ENCODE results near the gene LRRTM4. TPM values are rescaled to one million over a fixed set of nuclear protein-coding genes. Genes with fewer than 3 reads are reported as not detected.

LRRTM4 gene
- total RNA-seq, 6 donors from 2014 or later, result 0.29 to 0.61 TPM; not detected in 4

GRCh38 chr2:77013457-77013856 is 508.7 kb downstream of the LRRTM4 start:
- Histone ChIP-seq H3K4me3 (no peak overlapping the region), H3K27me3 (no peaks in the 10 kb centered on the region), H3K27ac (no peak overlapping the region), H3K9me3 (no peaks in the 10 kb centered on the region), H3K36me3 (no peaks in the 10 kb centered on the region), H3K4me1 (no peaks in the 10 kb centered on the region)
- WGBS, 2 donors, result 49 to 64% methylated on average over 2 of the region's 2 CpGs
- DNase-seq (no peak), ATAC-seq (ENCODE audit: low FRiP score in 2 of 2) (no peak)
- TF ChIP-seq EP300 (IDR thresholded peaks at IDR 0.05) (no peak), POLR2A (IDR thresholded peaks at IDR 0.05) (no peak), POLR2AphosphoS5 (IDR thresholded peaks at IDR 0.05) (no peak)
- TF ChIP-seq, protein P1, sequence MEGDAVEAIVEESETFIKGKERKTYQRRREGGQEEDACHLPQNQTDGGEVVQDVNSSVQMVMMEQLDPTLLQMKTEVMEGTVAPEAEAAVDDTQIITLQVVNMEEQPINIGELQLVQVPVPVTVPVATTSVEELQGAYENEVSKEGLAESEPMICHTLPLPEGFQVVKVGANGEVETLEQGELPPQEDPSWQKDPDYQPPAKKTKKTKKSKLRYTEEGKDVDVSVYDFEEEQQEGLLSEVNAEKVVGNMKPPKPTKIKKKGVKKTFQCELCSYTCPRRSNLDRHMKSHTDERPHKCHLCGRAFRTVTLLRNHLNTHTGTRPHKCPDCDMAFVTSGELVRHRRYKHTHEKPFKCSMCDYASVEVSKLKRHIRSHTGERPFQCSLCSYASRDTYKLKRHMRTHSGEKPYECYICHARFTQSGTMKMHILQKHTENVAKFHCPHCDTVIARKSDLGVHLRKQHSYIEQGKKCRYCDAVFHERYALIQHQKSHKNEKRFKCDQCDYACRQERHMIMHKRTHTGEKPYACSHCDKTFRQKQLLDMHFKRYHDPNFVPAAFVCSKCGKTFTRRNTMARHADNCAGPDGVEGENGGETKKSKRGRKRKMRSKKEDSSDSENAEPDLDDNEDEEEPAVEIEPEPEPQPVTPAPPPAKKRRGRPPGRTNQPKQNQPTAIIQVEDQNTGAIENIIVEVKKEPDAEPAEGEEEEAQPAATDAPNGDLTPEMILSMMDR (IDR thresholded peaks at IDR 0.05), result no peak

DNA sequence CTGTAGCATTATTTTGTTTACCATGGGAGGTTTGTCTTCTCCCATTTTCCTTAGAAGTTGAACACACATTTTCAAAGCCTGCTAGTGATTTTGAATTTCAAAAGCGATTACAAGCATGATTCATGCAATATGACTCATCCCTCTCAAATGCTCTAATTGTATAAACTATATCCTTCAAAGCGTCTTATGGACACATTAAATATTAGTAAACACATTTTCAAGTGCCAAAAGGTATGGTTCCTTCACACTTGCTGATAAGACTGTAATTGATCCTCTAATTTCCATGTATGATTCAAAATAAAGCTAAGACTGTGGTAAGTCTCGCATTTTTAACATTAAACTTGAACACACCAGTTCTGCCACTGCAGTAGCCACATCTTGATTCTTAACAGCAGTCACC is 512.9 kb downstream of the LRRTM4 start:
- no peaks in the 10 kb centered on the region for H3K4me1 ChIP-seq
- DNase-seq (no peak), ATAC-seq (ENCODE audit: low FRiP score in 2 of 2) (no peak)
- TF ChIP-seq EP300 (IDR thresholded peaks at IDR 0.05), result no peak
- TF ChIP-seq, protein P1 (IDR thresholded peaks at IDR 0.05), result no peak
- TF ChIP-seq POLR2AphosphoS5 (IDR thresholded peaks at IDR 0.05), result no peak
- no peak for TF ChIP-seq POLR2A (IDR thresholded peaks at IDR 0.05)
- no peaks in the 10 kb centered on the region for H3K36me3 ChIP-seq
- 65 to 68% methylated on average over 3 of the region's 3 CpGs for WGBS, 2 donors
- no peaks in the 10 kb centered on the region for H3K27me3 ChIP-seq
- H3K9me3 ChIP-seq, result no peaks in the 10 kb centered on the region
- no peak overlapping the region for H3K27ac ChIP-seq
- no peak overlapping the region for H3K4me3 ChIP-seq

DNA sequence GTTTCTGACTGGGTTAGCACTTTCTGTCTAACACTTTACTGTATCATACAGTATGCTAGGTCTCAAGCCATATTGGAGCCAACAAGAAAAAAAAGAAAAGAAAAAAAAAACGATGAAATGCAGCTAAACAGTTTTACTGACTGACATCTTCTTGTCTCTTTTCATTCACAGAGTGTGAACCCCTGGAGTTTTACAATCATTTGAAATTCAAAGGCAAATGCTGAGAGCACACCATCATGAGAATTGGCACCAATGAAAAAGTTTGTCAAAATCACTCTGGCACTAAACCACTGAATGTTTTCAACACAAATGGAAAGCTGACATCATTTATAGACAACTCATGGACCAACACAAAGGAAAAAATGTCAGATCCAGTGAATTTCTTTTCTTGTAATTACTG is 513.3 kb downstream of the LRRTM4 start:
- Histone ChIP-seq H3K27me3 (no peaks in the 10 kb centered on the region), H3K36me3 (no peaks in the 10 kb centered on the region), H3K9me3 (no peaks in the 10 kb centered on the region), H3K4me1 (no peaks in the 10 kb centered on the region), H3K27ac (no peak overlapping the region), H3K4me3 (no peak overlapping the region)
- DNase-seq (no peak), ATAC-seq (ENCODE audit: low FRiP score in 2 of 2) (no peak)
- 7 to 17% methylated on average over 1 of the region's 1 CpG for WGBS, 2 donors
- TF ChIP-seq POLR2A (IDR thresholded peaks at IDR 0.05), result no peak
- TF ChIP-seq EP300 (IDR thresholded peaks at IDR 0.05), result no peak
- TF ChIP-seq, protein P1 (IDR thresholded peaks at IDR 0.05), result no peak
- no peak for TF ChIP-seq POLR2AphosphoS5 (IDR thresholded peaks at IDR 0.05)

DNA sequence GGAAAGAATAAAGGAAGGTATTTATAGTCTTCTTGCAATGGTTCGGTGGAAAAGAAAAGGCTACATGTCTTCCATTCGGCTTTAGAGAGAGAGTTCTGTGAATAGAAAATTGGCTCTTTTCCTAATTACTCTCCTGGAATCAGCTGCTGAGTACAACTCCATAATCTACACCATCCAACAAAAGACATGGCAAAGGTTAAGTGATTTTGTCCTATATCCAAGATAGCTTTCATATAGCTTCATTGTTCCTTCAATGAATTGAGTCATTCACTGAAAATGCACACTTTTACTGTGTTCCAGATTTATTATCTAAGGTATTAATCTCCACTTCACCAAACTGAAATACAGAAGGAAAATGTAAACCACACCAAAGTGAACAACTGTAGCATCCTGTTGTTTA is 514.5 kb downstream of the LRRTM4 start:
- Histone ChIP-seq H3K4me3 (no peak overlapping the region), H3K36me3 (no peaks in the 10 kb centered on the region), H3K27ac (no peak overlapping the region), H3K9me3 (no peaks in the 10 kb centered on the region), H3K27me3 (no peaks in the 10 kb centered on the region), H3K4me1 (no peaks in the 10 kb centered on the region)
- ATAC-seq (ENCODE audit: low FRiP score in 2 of 2) (no peak), DNase-seq (no peak)
- 53 to 62% methylated on average over 2 of the region's 2 CpGs for WGBS, 2 donors
- no peak for TF ChIP-seq POLR2AphosphoS5 (IDR thresholded peaks at IDR 0.05)
- TF ChIP-seq EP300 (IDR thresholded peaks at IDR 0.05), result no peak
- TF ChIP-seq POLR2A (IDR thresholded peaks at IDR 0.05), result no peak
- TF ChIP-seq, protein P1 (IDR thresholded peaks at IDR 0.05), result no peak

DNA sequence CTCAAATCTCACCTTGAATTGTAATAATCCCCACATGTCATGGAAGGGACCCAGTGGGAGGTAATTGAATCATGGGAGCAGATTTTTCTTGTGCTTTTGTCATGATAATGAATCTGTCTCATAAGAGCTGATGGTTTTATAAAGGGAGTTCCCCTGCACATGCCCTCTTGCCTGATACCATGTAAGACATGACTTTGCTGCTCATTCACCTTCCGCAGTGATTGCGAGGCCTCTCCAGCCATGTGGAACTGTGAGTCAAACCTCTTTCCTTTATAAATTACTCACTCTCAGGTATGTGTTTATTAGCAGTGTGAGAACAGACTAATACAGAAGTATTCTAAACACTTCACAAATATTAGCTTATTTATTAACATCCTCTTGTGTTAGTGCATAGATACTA is 516.7 kb downstream of the LRRTM4 start:
- 70 to 92% methylated on average over 2 of the region's 2 CpGs for WGBS, 2 donors
- H3K27ac ChIP-seq, result no peak overlapping the region
- H3K36me3 ChIP-seq, result no peaks in the 10 kb centered on the region
- no peak for ATAC-seq (ENCODE audit: low FRiP score in 2 of 2)
- no peaks in the 10 kb centered on the region for H3K27me3 ChIP-seq
- no peaks in the 10 kb centered on the region for H3K9me3 ChIP-seq
- no peak for TF ChIP-seq POLR2A (IDR thresholded peaks at IDR 0.05)
- TF ChIP-seq EP300 (IDR thresholded peaks at IDR 0.05), result no peak
- TF ChIP-seq POLR2AphosphoS5 (IDR thresholded peaks at IDR 0.05), result no peak
- TF ChIP-seq, protein P1 (IDR thresholded peaks at IDR 0.05), result no peak
- H3K4me3 ChIP-seq, result no peak overlapping the region
- DNase-seq, result no peak
- no peaks in the 10 kb centered on the region for H3K4me1 ChIP-seq

Measured in upper lobe of left lung (tissue), 6 donors.